T-helper 2 cell treated with Interferon-gamma antibody and Interleukin-4, amounts not matched to agents 5 μg/mL and 100 μg/mL, for 36 hours (primary cell): ENCODE measurements around the gene ADIRF.
"Not testable (repeated sequence)": the region's sequence is repeated elsewhere in the genome, so short reads cannot be mapped to it uniquely, and the experiment has no call there.

Experiments used
- DNase-seq: peaks from one replicate; pipeline ENCODE4 v3.0.0; 2021; ENCODE audit warnings: low spot score
- H3K27ac Mint-ChIP-seq: one replicate; pipeline ENCODE4 v1.8.0; 2021; ENCODE audit warnings: mild to moderate bottlenecking, mixed read lengths
- H3K27me3 Mint-ChIP-seq: one replicate; pipeline ENCODE4 v1.8.0; 2021; ENCODE audit warnings: low read depth, mixed read lengths
- H3K36me3 Mint-ChIP-seq: one replicate; pipeline ENCODE4 v1.8.0; 2021; ENCODE audit warnings: low read depth, mixed read lengths
- H3K4me1 Mint-ChIP-seq: one replicate; pipeline ENCODE4 v1.8.0; 2021; ENCODE audit warnings: low read depth, mixed read lengths
- H3K4me3 Mint-ChIP-seq: one replicate; pipeline ENCODE4 v1.8.0; 2022; ENCODE audit warnings: mild to moderate bottlenecking, moderate library complexity, mixed read lengths
- H3K9me3 Mint-ChIP-seq: one replicate; pipeline ENCODE4 v1.8.0; 2021; ENCODE audit warnings: mixed read lengths

Gene ADIRF

DNA sequence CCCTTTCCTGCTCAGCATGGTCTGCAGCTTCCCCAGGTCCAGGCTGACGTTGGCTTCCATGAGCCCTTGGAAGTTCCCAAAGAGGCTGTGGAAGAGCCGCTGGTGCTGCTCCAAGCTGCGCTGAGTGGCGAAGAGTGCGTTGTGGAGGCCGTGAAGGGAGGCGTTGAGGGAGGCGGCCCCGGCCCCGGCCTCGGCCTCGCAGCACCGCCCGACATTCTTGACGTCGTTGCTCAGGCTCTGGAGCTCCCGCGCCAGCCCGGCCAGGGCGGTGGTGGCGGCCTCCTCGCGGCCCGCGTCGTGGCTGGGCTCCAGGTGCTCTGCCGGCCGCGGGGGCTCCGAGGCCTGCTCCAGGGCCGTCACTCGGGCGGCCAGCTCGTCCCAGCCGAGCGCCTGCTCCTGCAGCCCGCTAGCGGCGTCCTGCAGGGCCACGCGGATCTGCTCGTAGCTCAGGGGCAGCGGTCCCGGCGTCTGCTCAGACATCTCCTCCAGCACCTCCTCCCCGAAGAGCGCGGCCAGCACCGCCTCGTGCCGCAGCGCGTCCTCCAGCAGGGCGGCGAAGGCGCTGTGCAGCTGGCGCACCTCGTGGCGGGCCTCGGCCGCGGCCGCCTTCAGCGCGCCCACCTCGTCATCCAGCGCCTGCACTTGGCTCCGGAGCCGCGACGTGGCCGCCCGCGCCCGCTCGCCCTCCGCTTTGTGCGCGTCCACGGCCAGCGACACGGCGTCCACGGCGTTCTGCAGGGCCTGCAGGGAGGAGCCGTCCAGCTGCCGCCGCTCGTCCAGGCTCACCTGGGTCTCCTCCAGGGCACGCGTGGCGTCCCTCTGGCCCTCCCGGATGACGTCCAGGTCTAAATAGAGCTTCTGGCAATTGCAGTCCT, 25.6 kb upstream of the ADIRF start:
- no peak for DNase-seq
- Mint-ChIP-seq H3K4me1 (no peaks in the 10 kb centered on the region), H3K27ac (no peak overlapping the region), H3K9me3 (no peaks in the 10 kb centered on the region), H3K4me3 (no peak overlapping the region), H3K27me3 (peaks cover 5% of the 10 kb centered on the region), H3K36me3 (no peaks in the 10 kb centered on the region)

DNA sequence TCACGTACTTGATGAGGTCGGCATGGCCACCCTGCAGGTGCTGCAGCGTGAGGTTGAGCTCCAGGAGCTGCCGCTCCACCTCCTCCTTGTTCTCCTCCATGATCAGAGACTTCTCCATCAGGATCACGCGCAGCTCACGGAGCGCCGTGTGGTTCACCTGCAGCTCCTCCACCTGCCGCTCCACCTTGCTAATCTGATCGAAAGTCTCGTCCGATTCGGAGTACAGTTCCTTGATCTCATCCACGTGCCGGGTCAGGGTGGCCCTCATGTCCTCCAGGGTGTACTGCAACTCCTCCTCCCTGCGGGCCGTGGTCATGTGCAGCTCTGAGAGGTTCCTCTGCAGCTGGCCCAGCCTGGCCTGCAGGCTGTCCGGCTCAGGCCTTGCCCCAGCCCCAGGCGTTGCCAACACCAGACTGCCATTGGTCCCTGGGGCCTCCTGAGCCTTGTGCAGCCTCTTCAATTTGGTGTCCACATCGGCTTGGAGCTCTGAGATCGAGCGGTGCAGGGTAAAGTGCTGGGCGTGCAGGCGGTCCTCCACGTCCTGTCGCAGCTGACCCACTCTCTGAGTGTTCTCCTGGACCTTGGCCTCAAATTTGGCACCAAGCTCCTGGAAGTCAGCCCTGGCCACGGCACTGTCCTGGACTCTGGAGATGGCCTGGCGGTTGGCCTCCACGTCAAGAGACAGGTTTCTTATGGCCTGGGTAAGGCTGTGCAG, 24.8 kb upstream of the ADIRF start:
- H3K4me3 Mint-ChIP-seq: no peak overlapping the region
- H3K27me3 Mint-ChIP-seq: peaks cover 5% of the 10 kb centered on the region
- H3K36me3 Mint-ChIP-seq: no peaks in the 10 kb centered on the region
- H3K27ac Mint-ChIP-seq: no peak overlapping the region
- H3K9me3 Mint-ChIP-seq: no peaks in the 10 kb centered on the region
- DNase-seq: no peak
- H3K4me1 Mint-ChIP-seq: no peaks in the 10 kb centered on the region

DNA sequence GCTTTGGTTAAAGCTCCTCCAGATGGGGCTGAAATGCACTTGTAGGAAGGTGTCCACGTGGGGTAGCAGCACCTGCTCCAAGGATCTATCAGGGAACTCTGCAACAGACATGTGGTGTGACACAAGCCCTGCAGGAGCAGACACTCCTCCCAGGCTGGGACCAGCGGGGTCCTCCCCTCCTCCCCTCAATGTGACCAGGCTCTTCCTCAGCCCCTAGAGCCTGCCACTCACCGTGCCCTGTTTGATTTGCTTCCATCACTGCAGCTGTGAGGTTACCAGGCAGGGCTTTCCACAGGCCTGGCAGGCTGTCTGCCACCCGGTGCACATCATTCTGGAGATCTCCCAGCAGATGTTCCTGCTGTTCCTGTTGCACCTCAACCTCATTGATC, 24.3 kb upstream of the ADIRF start:
- Mint-ChIP-seq H3K9me3 (no peaks in the 10 kb centered on the region), H3K27ac (no peak overlapping the region), H3K27me3 (peaks cover 5% of the 10 kb centered on the region), H3K36me3 (no peaks in the 10 kb centered on the region), H3K4me1 (no peaks in the 10 kb centered on the region), H3K4me3 (no peak overlapping the region)
- DNase-seq: no peak

DNA sequence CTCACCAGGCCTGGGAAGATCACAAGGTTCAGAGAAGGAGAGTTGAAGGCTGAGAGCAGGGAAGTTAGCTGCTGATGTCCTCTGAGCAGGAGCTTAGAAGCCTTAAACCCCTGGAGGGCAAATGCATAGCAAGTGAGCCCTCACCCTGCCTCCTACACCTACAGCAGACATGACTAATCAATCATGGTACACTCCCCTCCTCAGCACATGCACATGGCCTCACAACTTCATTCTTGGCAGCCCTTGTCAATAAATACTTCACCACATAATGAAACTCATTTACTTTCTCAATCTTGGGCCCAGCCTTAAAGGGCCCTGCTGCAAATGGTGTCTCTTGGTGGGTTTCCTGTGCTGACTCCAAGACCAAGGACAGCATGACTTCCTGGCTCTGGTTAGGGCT, 23.8 kb upstream of the ADIRF start:
- Mint-ChIP-seq H3K27ac (no peak overlapping the region), H3K4me1 (no peaks in the 10 kb centered on the region)

DNA sequence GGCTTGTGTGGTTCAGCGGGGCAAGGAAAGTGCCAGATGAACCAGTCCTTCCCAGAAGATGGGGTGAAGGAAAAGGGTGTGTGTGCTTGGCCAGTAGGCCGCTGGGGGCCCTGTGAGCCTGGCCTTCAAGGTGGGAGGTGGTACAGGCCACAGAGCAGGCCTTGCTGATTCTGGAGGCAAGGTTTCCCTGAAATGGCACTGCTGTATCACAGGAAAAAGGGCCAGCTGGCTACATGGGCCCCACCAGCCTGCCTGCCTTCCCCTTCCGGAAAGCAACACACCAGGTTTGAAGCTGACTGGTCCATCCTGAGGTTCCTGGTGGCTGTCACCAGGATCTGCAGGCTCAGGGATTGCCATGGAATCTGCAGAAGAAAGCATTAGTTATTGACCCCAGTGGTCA, 23.4 kb upstream of the ADIRF start:
- Mint-ChIP-seq H3K27me3 (peaks cover 5% of the 10 kb centered on the region), H3K9me3 (no peaks in the 10 kb centered on the region), H3K36me3 (no peaks in the 10 kb centered on the region), H3K4me1 (no peaks in the 10 kb centered on the region), H3K4me3 (no peak overlapping the region), H3K27ac (no peak overlapping the region)
- DNase-seq: no peak

More for the DNA sequence above, 23.8 kb upstream of the ADIRF start:
- Mint-ChIP-seq H3K4me3 (no peak overlapping the region), H3K36me3 (no peaks in the 10 kb centered on the region), H3K27me3 (peaks cover 5% of the 10 kb centered on the region), H3K9me3 (no peaks in the 10 kb centered on the region)
- DNase-seq: no peak

DNA sequence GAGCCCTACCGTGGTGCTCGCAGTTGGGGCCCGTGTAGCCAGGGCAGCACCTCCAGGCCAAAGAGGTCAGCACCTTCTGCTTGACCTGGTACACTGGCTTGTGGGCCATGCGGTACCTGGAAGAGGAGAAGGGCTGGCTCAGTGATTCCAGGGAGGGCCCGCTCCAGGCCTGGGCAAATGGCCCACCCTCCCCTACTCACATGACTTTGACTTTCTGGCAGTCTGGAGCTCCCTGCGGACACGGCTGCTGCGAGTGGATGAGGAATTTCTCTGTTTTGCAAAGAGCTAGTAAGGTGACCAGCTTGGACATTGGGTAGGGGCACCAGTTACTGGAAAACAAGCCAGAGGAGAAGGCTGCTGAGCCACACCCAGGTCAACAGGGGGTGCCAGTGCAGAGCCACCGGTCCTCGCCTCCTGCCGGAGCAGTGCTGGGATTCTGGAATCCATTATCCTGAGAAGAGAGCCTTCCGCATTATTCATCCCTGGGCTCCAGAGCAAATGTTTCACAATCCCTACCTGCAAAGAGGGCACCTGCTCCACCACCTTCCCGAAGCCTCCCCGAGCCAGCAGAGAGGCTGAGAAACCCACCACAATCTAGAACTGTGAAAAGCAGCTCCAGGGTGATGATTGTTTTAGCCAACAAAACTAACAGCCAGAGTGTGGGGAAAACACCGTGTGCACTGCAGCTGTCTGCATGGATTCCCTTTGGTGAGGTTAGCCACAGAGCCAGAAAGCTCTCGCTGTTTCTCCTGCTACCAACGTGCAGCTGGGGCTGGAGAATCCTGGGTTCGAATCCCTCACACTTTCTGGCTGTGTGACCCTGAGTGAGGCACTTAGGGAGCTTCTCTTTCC, 22.7 kb upstream of the ADIRF start:
- Mint-ChIP-seq H3K36me3 (peaks cover 1% of the 10 kb centered on the region), H3K4me3 (no peak overlapping the region), H3K27me3 (peaks cover 5% of the 10 kb centered on the region), H3K9me3 (no peaks in the 10 kb centered on the region), H3K4me1 (peaks cover 4% of the 10 kb centered on the region), H3K27ac (no peak overlapping the region)
- no peak for DNase-seq

DNA sequence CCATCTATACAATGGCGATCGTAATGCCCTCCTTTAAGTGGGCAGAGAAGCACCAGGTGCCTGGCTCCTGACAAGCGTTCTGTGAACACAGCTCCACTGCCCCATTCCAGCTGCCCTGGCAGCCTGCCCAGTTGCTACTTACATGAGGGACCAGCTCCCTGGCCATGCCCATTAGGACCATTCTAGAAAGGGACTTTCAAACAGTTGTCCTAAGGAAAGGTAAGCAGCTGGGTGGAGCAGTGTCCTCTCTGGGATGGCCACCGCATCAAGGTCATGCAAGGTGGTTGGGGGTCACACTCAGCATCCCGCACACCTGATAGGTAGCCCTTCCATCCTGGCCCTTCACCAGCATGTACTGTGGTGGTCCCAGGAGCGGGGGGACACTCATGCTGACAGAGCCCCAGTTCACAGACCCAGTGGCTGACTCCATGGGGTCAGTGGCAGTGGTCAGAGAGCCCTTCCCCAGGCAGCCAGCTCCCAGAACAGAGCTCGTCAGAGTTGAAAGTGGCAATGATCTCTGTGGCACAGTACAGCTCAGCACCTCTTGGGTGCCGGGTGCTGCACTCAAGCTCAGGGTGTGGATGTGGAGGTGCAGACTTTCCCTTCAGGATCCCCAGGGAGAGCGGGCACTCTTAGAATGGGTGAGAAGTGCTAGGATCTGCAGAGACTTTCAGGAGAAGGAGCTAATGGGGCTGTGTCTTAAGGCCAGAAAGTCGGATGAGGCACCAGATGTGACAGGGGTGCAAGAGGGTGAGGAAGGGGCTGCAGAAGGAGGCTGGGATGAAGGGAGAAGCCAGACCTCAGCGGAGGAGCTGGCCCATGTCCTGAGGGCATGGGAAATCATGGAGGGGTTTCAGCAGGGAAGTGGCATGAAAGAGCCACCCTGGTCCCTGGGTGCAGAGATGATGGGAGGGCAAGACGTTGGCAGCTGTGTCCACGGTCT, 21.8 kb upstream of the ADIRF start:
- H3K36me3 Mint-ChIP-seq: peaks cover 2% of the 10 kb centered on the region
- no peak overlapping the region for H3K27ac Mint-ChIP-seq

DNA sequence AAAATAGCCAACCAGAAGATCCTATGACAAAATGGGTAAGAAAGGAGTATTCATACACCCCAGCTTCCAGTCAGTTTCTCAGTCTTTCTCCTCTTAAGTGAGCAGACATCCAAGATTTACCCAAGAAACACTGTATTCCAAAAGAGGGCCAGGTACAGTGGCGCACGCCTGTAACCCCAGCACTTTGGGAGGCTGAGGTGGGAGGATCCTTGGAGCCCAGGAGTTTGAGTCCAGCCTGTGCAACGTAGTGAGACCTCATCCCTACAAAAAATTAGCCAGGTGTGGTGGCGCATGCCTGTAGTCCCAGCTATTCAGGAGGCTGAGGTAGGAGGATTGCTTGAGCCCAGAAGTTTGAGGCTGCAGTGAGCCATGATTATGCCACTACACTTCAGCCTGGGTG, 20.5 kb upstream of the ADIRF start:
- not testable (repeated sequence) for H3K4me1 Mint-ChIP-seq, H3K27me3 Mint-ChIP-seq, H3K27ac Mint-ChIP-seq, H3K9me3 Mint-ChIP-seq, H3K4me3 Mint-ChIP-seq, DNase-seq, H3K36me3 Mint-ChIP-seq

More for the DNA sequence above, 21.8 kb upstream of the ADIRF start:
- H3K4me3 Mint-ChIP-seq: no peak overlapping the region
- no peak for DNase-seq
- H3K4me1 Mint-ChIP-seq: peaks cover 5% of the 10 kb centered on the region
- peaks cover 5% of the 10 kb centered on the region for H3K27me3 Mint-ChIP-seq
- H3K9me3 Mint-ChIP-seq: no peaks in the 10 kb centered on the region

DNA sequence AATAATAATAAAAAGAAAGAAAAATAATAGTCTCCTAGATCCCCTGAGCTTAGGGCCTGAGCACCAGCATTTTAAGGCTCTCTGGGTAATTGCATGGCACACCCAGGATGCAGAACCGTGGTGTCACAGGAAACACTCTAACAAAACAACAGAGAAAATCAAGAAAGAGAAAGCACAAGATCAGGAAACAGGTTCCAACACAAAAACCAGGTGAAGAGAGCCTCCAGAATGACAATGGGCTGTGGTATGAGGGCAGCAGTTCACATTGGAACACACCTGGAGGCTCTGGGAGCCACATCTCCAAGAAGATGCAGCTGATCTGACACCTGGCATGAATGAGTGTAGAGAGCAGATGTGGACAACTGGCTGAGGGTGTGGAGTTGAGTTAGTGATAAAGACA, 17.9 kb upstream of the ADIRF start:
- Mint-ChIP-seq H3K36me3 (peaks cover 4% of the 10 kb centered on the region), H3K4me3 (peak overlapping the region; percentile 51), H3K27ac (peak overlapping the region; percentile 92), H3K9me3 (peaks cover 9% of the 10 kb centered on the region), H3K27me3 (peaks cover 5% of the 10 kb centered on the region), H3K4me1 (peaks cover 5% of the 10 kb centered on the region)
- DNase-seq: no peak

DNA sequence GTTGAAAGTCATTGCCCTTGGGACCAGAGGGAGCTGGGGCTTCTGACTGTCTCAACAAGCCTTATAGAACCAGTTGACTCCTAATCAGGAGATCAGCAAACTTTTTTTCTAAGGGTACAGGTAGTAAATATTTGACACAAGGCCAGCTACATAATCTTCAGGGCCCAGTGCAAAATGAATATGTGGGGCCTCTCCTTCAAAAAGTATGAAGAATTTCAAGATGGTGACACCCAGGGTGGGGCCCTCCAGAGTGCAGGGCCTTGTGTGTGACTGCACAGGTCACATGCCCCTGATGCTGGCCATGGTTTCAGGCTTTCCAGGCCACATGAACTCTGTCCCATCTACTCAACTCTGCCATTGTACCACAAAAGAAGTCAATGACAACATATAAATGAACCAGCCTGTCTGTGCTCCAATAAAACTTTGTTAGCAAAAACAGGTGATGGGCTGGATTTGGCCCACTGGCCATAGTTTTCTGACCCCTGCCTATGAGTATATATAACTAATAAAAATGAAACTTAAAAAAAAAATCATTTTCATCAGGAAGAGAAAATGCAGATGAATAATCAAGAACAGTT, 17.0 kb upstream of the ADIRF start:
- peaks cover 4% of the 10 kb centered on the region for H3K36me3 Mint-ChIP-seq
- peaks cover 5% of the 10 kb centered on the region for H3K27me3 Mint-ChIP-seq
- no peak overlapping the region for H3K27ac Mint-ChIP-seq
- DNase-seq: no peak
- H3K9me3 Mint-ChIP-seq: peaks cover 9% of the 10 kb centered on the region
- peaks cover 5% of the 10 kb centered on the region for H3K4me1 Mint-ChIP-seq
- H3K4me3 Mint-ChIP-seq: no peak overlapping the region

DNA sequence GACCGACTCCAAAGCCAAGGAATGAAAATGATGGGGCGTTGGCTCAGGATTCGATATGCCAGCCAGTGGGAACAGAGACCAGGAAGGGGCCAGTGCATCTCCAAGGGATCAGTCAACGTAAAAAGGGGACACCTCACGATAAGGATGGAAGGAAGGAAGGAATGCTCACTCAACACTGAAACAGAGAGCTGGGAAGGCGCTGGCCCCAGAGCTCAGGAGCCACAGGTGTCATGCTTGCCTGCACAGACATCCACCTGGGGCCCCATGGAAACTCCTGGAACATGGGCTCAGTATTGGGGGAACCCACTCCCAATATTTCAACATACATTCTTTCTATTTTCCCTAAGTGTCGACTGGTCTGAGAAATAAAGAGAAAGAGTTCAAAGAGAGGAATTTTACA, 16.2 kb upstream of the ADIRF start:
- Mint-ChIP-seq H3K36me3 (peaks cover 4% of the 10 kb centered on the region), H3K4me3 (no peak overlapping the region), H3K27ac (no peak overlapping the region), H3K4me1 (peaks cover 5% of the 10 kb centered on the region), H3K27me3 (no peaks in the 10 kb centered on the region), H3K9me3 (peaks cover 9% of the 10 kb centered on the region)
- DNase-seq: no peak

DNA sequence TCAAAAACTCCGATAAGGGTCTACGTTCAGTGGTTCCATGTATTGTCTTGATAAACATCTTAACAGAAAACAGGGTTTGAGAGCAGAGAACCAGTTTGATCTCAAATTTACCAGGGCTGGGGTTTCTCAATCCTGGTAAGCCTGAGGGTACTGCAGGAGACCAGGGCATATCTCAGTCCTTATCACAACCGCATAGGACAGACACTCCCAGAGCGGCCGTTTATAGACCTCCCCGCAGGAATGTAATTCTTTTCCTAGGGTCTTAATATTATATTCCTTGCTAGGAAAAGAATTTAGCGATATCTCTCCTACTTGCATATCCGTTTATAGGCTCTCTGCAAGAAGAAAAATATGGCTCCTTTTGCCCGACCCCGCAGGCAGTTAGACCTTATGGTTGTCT, 15.6 kb upstream of the ADIRF start:
- H3K4me3 Mint-ChIP-seq, H3K36me3 Mint-ChIP-seq, H3K27ac Mint-ChIP-seq, H3K4me1 Mint-ChIP-seq, H3K27me3 Mint-ChIP-seq, H3K9me3 Mint-ChIP-seq, DNase-seq: not testable (repeated sequence)
